Measurements from ENCODE around the gene ADAMTS5. TPM values are rescaled to one million over a fixed set of nuclear protein-coding genes. Genes with fewer than 3 reads are reported as not detected.

ADAMTS5 gene
- total and polyA plus RNA-seq, 8 donors = 0.55 to 52.0 (median 3.5) TPM

DNA sequence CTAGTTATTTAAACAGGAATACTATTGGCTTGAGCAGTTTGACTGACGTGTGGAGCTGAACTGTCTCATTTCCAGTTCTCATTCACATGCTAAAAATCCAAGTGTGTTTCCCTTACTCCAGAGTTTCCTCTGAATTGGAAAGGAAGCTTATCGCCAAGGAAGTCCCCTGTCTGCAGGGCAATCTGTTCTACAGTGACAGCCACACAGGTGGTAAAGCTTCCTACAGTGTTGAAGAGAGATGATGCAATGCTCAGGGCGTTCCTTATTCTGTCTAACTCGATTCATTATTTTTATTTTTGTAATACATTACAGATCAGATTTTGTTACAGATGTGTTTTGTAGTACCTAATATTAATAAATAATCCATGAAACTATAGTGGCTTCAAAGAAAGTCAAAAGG, 41.3 kb downstream of the ADAMTS5 start:
- 68 to 76% (median 69%) methylated on average over 4 of the region's 4 CpGs for WGBS, 5 donors

DNA sequence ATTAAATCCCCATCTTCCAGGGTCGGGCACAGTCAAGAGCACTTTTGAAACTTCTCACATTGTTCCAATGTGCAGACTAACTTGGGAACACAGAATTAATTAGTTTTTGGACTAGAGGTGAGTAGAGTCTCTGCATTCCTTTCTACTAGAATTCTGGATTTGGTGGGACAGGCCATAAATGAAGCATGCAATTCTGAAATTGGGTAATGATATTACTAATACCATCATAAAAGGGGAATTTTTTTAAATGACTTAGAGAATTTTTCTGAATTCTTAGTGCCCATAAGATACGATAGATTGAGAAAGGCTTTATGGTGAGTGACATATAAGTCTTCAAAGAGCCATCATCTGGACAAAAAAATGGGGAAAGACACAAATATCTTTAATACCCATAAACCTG, 41.8 kb downstream of the ADAMTS5 start:
- Histone ChIP-seq H3K4me1 (no peaks in the 10 kb centered on the region), H3K36me3 (peaks cover 0 to 25% (median 21%) of the 10 kb centered on the region in 4 donors), H3K27me3 (no peaks in the 10 kb centered on the region), H3K4me3 (no peak overlapping the region), H3K9me3 (no peaks in the 10 kb centered on the region), H3K27ac (no peak overlapping the region)
- 80 to 93% (median 87%) methylated on average over 2 of the region's 2 CpGs for WGBS, 5 donors
- TF ChIP-seq EP300 (IDR thresholded peaks at IDR 0.05) = no peak
- no peak for TF ChIP-seq POLR2AphosphoS5 (IDR thresholded peaks at IDR 0.05)
- TF ChIP-seq CTCF (IDR thresholded peaks at IDR 0.05) = no peak
- no peak for TF ChIP-seq POLR2A (IDR thresholded peaks at IDR 0.05)
- no peak for DNase-seq
- intact Hi-C loops (cut with DNase I; ENCODE audit: low total_unique reads) = no loop called here

More for the DNA sequence above, 41.3 kb downstream of the ADAMTS5 start:
- H3K27me3 ChIP-seq = no peaks in the 10 kb centered on the region
- no peak for TF ChIP-seq POLR2AphosphoS5 (IDR thresholded peaks at IDR 0.05)
- TF ChIP-seq CTCF (IDR thresholded peaks at IDR 0.05) = no peak
- no peak for TF ChIP-seq POLR2A (IDR thresholded peaks at IDR 0.05)
- no peak for TF ChIP-seq EP300 (IDR thresholded peaks at IDR 0.05)
- no peak overlapping the region for H3K4me3 ChIP-seq
- H3K27ac ChIP-seq = no peak overlapping the region
- no peaks in the 10 kb centered on the region for H3K4me1 ChIP-seq
- no peak for DNase-seq
- H3K36me3 ChIP-seq = peaks cover 0 to 25% (median 21%) of the 10 kb centered on the region in 4 donors
- no peaks in the 10 kb centered on the region for H3K9me3 ChIP-seq
- intact Hi-C loops (cut with DNase I; ENCODE audit: low total_unique reads) = no loop called here

GRCh38 chr21:26923986-26924385, 42.9 kb downstream of the ADAMTS5 start:
- TF ChIP-seq POLR2AphosphoS5 (IDR thresholded peaks at IDR 0.05) (no peak), EP300 (IDR thresholded peaks at IDR 0.05) (no peak), CTCF (IDR thresholded peaks at IDR 0.05) (no peak), POLR2A (IDR thresholded peaks at IDR 0.05) (no peak)
- 90 to 94% (median 93%) methylated on average over 10 of the region's 10 CpGs for WGBS, 5 donors
- intact Hi-C loops (cut with DNase I; ENCODE audit: low total_unique reads) = no loop called here

DNA sequence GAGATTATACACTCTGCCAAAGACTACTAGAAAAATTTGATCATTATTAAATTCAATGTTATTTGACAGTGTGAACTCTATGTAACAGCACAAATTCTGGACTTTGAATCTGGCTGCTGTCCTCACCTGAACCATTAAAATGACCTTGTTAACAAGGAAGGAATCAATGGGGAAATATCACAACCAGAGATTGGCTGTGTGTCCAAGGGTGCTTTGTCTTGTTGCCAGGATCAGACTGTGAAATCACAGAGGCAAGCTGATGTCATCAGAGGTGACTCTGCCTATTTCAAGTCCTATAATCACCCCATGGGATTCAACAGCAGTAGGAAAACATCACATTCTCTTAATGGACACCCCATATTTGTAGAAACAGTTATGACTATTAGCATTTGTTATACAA, 46.8 kb downstream of the ADAMTS5 start:
- H3K4me3 ChIP-seq = no peak overlapping the region
- H3K36me3 ChIP-seq = peaks cover 0 to 10% (median 8%) of the 10 kb centered on the region in 4 donors
- no peak for TF ChIP-seq POLR2AphosphoS5 (IDR thresholded peaks at IDR 0.05)
- TF ChIP-seq EP300 (IDR thresholded peaks at IDR 0.05) = no peak
- no peak for TF ChIP-seq POLR2A (IDR thresholded peaks at IDR 0.05)
- TF ChIP-seq CTCF (IDR thresholded peaks at IDR 0.05) = no peak
- H3K4me1 ChIP-seq = no peaks in the 10 kb centered on the region
- H3K27ac ChIP-seq = no peak overlapping the region
- no peak for DNase-seq
- intact Hi-C loops (cut with DNase I; ENCODE audit: low total_unique reads) = no loop called here
- no peaks in the 10 kb centered on the region for H3K9me3 ChIP-seq
- H3K27me3 ChIP-seq = no peaks in the 10 kb centered on the region

More at GRCh38 chr21:26923986-26924385, 42.9 kb downstream of the ADAMTS5 start:
- DNase-seq = no peak
- Histone ChIP-seq H3K4me1 (no peaks in the 10 kb centered on the region), H3K36me3 (peaks cover 0 to 15% (median 15%) of the 10 kb centered on the region in 4 donors), H3K4me3 (no peak overlapping the region), H3K27ac (no peak overlapping the region), H3K27me3 (no peaks in the 10 kb centered on the region), H3K9me3 (no peaks in the 10 kb centered on the region)

Data from stomach (tissue), 9 donors.